Testis (tissue), 2 donors: ENCODE data around the gene MAP7D2.

Source experiments
- CTCF ChIP-seq, 3 experiments: fragments of 450-650 bp in 2 of 3; fragments of 200-600 bp in 1 of 3; sonication (generic) in 1 of 3; IDR thresholded peaks; one replicate each; pipeline ENCODE4 v1.5.1; 2016 to 2019; ENCODE audit warnings: antibody characterized with exemption in 3 of 3, mild to moderate bottlenecking in 2 of 3, moderate library complexity in 1 of 3
- POLR2A ChIP-seq: fragments of 450-650 bp; IDR thresholded peaks from one replicate; pipeline ENCODE4 v1.6.1; 2017; ENCODE audit warnings: antibody characterized with exemption, mild to moderate bottlenecking, moderate library complexity

GRCh38 chrX:20116577-20117240, at the start of gene MAP7D2:
- TF ChIP-seq CTCF (IDR thresholded peaks at IDR 0.05) (no peak), POLR2A (no peak)
